PC-9 (cell line): ENCODE measurements around the gene ACACA. TPM values are rescaled to one million over a fixed set of nuclear protein-coding genes. Genes with fewer than 3 reads are reported as not detected.

Experiments used
- BruUV-seq: library from RNA; stranded (reverse); fragments of 400-500 nt; replicated peaks from 2 replicates; lab custom pipeline; 2021; lab: Mats Ljungman, UMichigan
- CTCF ChIA-PET: fragments of 300-600 bp; sonication (Branson Sonifier 250); formaldehyde crosslinking; loops from one replicate; lab custom pipeline; 2022; ENCODE audit warnings: antibody characterized with exemption; lab: Charles Lee
- POLR2A ChIA-PET: fragments of 300-600 bp; sonication (Branson Sonifier 250); formaldehyde crosslinking; loops from one replicate; lab custom pipeline; 2022; ENCODE audit warnings: antibody characterized with exemption; ENCODE audit not compliant: unreplicated experiment; lab: Charles Lee
- DNase-seq, 2 experiments: peaks; one replicate each; pipeline versions ENCODE4 v3.0.0 to v3.0.0-alpha.2; 2015 to 2022; ENCODE audit warnings: mixed read lengths in 1 of 2
- H2AFZ ChIP-seq: fragments of 200-600 bp; sonication (generic); 2 replicates; pipeline ENCODE4 v1.8.1; 2017; ENCODE audit warnings: antibody characterized with exemption
- H3F3A ChIP-seq: fragments of 200-600 bp; sonication (generic); 2 replicates; pipeline ENCODE4 v1.8.1; 2017; ENCODE audit warnings: antibody characterized with exemption, mild to moderate bottlenecking, low read depth; ENCODE audit not compliant: insufficient read depth
- H3K27ac ChIP-seq: fragments of 200-600 bp; sonication (generic); 2 replicates; pipeline ENCODE4 v1.6.1; 2016; ENCODE audit warnings: mixed run types
- H3K27me3 ChIP-seq: fragments of 200-600 bp; sonication (generic); 2 replicates; pipeline ENCODE4 v1.6.1; 2016; ENCODE audit warnings: low read depth, mixed run types; ENCODE audit not compliant: insufficient read depth
- H3K36me3 ChIP-seq: fragments of 200-600 bp; sonication (generic); 2 replicates; pipeline ENCODE4 v1.6.1; 2016; ENCODE audit warnings: low read depth, mixed run types
- H3K4me1 ChIP-seq: fragments of 200-600 bp; sonication (generic); replicated peaks from 2 replicates; pipeline ENCODE4 v1.6.1; 2016; ENCODE audit warnings: mixed run types; ENCODE audit not compliant: insufficient read depth
- H3K4me2 ChIP-seq: fragments of 200-600 bp; sonication (generic); 2 replicates; pipeline ENCODE4 v1.6.1; 2017; ENCODE audit warnings: mixed run types
- H3K4me3 ChIP-seq: fragments of 200-600 bp; sonication (generic); 2 replicates; pipeline ENCODE4 v1.6.1; 2016; ENCODE audit warnings: mixed run types
- H3K79me2 ChIP-seq: fragments of 200-600 bp; sonication (generic); 2 replicates; pipeline ENCODE4 v1.6.1; 2017; ENCODE audit warnings: low read depth, mixed run types
- H3K9me2 ChIP-seq: fragments of 200-600 bp; sonication (generic); 2 replicates; pipeline ENCODE4 v1.8.1; 2017; ENCODE audit warnings: mild to moderate bottlenecking; ENCODE audit not compliant: insufficient read depth
- H3K9me3 ChIP-seq: fragments of 200-600 bp; sonication (generic); 2 replicates; pipeline ENCODE4 v1.8.1; 2016; ENCODE audit warnings: low read depth; ENCODE audit not compliant: insufficient read depth
- H4K20me1 ChIP-seq: fragments of 200-600 bp; sonication (generic); 2 replicates; pipeline ENCODE4 v1.8.1; 2017; ENCODE audit not compliant: insufficient read depth
- CTCF ChIP-seq: fragments of 200-600 bp; sonication (generic); conservative IDR thresholded peaks from 2 replicates; pipeline ENCODE4 v1.6.1; 2017; ENCODE audit warnings: mixed run types, antibody characterized with exemption, mild to moderate bottlenecking, moderate library complexity
- EZH2 ChIP-seq: fragments of 200-600 bp; sonication (generic); IDR thresholded peaks from 2 replicates; pipeline ENCODE4 v1.8.0; 2017; ENCODE audit warnings: antibody characterized with exemption, low read depth
- intact Hi-C: fragments of 100-400 bp; cut with micrococcal nuclease; formaldehyde crosslinking; loops from one replicate; pipeline ENCODE4 v1.10.0; 2022; ENCODE audit not compliant: unreplicated experiment
- total RNA-seq: library from RNA; stranded (reverse); gene quantifications from 2 replicates; pipeline ENCODE4 v1.2.3, GENCODE V29; 2021

Gene ACACA
- total RNA-seq, 1 experiment from 2014 or later, result 185 TPM

GRCh38 chr17:37069087-37069486 is 337.5 kb downstream of the ACACA start:
- BruUV-seq, result no TSS peak
- no peaks in the 10 kb centered on the region for H3K27me3 ChIP-seq
- CTCF ChIA-PET, result no interaction called here

GRCh38 chr17:37068266-37068665 is 338.4 kb downstream of the ACACA start:
- no peak for DNase-seq
- Histone ChIP-seq H3K9me3 (no peaks in the 10 kb centered on the region), H3K4me2 (peak overlapping the region; percentile 60), H3K79me2 (no peaks in the 10 kb centered on the region), H3K9me2 (no peaks in the 10 kb centered on the region), H2AFZ (peak overlapping the region; percentile 17; the same call in 1 of the 2 replicates), H3F3A (peaks cover 22% of the 10 kb centered on the region), H3K27ac (0 out of 2 replicates have a peak overlapping the region, but pooled peaks have one; percentile 6), H4K20me1 (no peaks in the 10 kb centered on the region), H3K36me3 (no peaks in the 10 kb centered on the region), H3K27me3 (no peaks in the 10 kb centered on the region), H3K4me3 (peak overlapping the region; percentile 5; the same call in 1 of the 2 replicates), H3K4me1 (peaks cover 23% of the 10 kb centered on the region)
- TF ChIP-seq CTCF (no peak), EZH2 (no peak)
- CTCF ChIA-PET, result interaction anchor here (0.6 kb wide), 1 partner anchor 132 kb away, joined by 4 read pairs; no protein-coding TSS in a partner anchor
- intact Hi-C loops, result no loop called here
- no TSS peak for BruUV-seq
- POLR2A ChIA-PET, result interaction anchor here (0.6 kb wide), 2 partner anchors 26 to 252 kb away, joined by 3 to 4 read pairs; no protein-coding TSS in a partner anchor

More at GRCh38 chr17:37069087-37069486, 337.5 kb downstream of the ACACA start:
- Histone ChIP-seq H3K36me3 (no peaks in the 10 kb centered on the region), H3K4me3 (no peak overlapping the region), H3K9me2 (no peaks in the 10 kb centered on the region), H2AFZ (no peak overlapping the region), H3K27ac (no peak overlapping the region), H3K79me2 (no peaks in the 10 kb centered on the region), H3K4me1 (peaks cover 23% of the 10 kb centered on the region), H3K9me3 (no peaks in the 10 kb centered on the region), H3K4me2 (no peak overlapping the region), H4K20me1 (no peaks in the 10 kb centered on the region), H3F3A (peaks cover 22% of the 10 kb centered on the region)
- TF ChIP-seq EZH2 (no peak), CTCF (no peak)
- DNase-seq, result no peak
- POLR2A ChIA-PET, result no interaction called here
- intact Hi-C loops, result no loop called here

GRCh38 chr17:37067555-37068111 is 339.0 kb downstream of the ACACA start:
- Histone ChIP-seq H3F3A (peaks cover 22% of the 10 kb centered on the region), H3K36me3 (no peaks in the 10 kb centered on the region), H3K4me1 (peaks cover 23% of the 10 kb centered on the region), H3K4me3 (peak overlapping the region; percentile 5; the same call in 1 of the 2 replicates), H3K9me3 (no peaks in the 10 kb centered on the region), H3K27me3 (no peaks in the 10 kb centered on the region), H4K20me1 (no peaks in the 10 kb centered on the region), H3K4me2 (peak overlapping the region; percentile 60), H3K79me2 (no peaks in the 10 kb centered on the region), H3K27ac (peak overlapping the region; percentile 6; the same call in 1 of the 2 replicates), H2AFZ (peak overlapping the region; percentile 17; the same call in 1 of the 2 replicates), H3K9me2 (no peaks in the 10 kb centered on the region)
- POLR2A ChIA-PET, result interaction anchor here (0.5 to 0.6 kb wide), 3 partner anchors 26 to 252 kb away, joined by 3 to 6 read pairs (median 4); no protein-coding TSS in a partner anchor
- TF ChIP-seq CTCF, result no peak
- no peak for TF ChIP-seq EZH2
- BruUV-seq, result no TSS peak
- DNase-seq, result peak; percentile 84 to 94
- CTCF ChIA-PET, result interaction anchor here (0.6 to 1.1 kb wide), 2 partner anchors 131 to 438 kb away, joined by 4 to 5 read pairs; no protein-coding TSS in a partner anchor
- intact Hi-C loops, result no loop called here
